ENCODE results near the gene EFCAB11. TPM values are rescaled to one million over a fixed set of nuclear protein-coding genes. Genes with fewer than 3 reads are reported as not detected.

The EFCAB11 gene
- total and polyA plus RNA-seq, 2 donors: 5.6 to 7.6 TPM

GRCh38 chr14:89793367-89793716, 161.2 kb downstream of the EFCAB11 start:
- Histone ChIP-seq H3K36me3 (ENCODE audit: control insufficient read depth in 2 of 2, insufficient read depth in 2 of 2, low read length in 1 of 2) (no peaks in the 10 kb centered on the region), H3K9me3 (ENCODE audit: control insufficient read depth in 2 of 2, insufficient read depth in 1 of 2, low read length in 1 of 2) (no peaks in the 10 kb centered on the region), H3K4me1 (ENCODE audit: control insufficient read depth in 2 of 2, insufficient read depth in 2 of 2, low read length in 2 of 2) (no peaks in the 10 kb centered on the region), H3K27me3 (ENCODE audit: control insufficient read depth in 2 of 2, insufficient read depth in 1 of 2, low read length in 1 of 2) (no peaks in the 10 kb centered on the region), H3K27ac (ENCODE audit: low read depth in 1 of 2, low read length in 1 of 2) (no peak overlapping the region), H3K4me3 (ENCODE audit: low read length in 2 of 2) (no peak overlapping the region)
- no peak for DNase-seq (ENCODE audit: low read depth in 6 of 9, low spot score in 9 of 9)
- 97% methylated on average over 2 of the region's 2 CpGs for WGBS

GRCh38 chr14:89792489-89793366, 161.8 kb downstream of the EFCAB11 start:
- no peak overlapping the region for H3K27ac ChIP-seq (ENCODE audit: low read depth in 1 of 2, low read length in 1 of 2)
- no peaks in the 10 kb centered on the region for H3K36me3 ChIP-seq (ENCODE audit: control insufficient read depth in 2 of 2, insufficient read depth in 2 of 2, low read length in 1 of 2)
- DNase-seq (ENCODE audit: low read depth in 6 of 9, low spot score in 9 of 9): no peak

GRCh38 chr14:89787525-89787924, 167.0 kb downstream of the EFCAB11 start:
- H3K4me3 ChIP-seq (ENCODE audit: low read length in 2 of 2): no peak overlapping the region
- no peak for DNase-seq (ENCODE audit: low read depth in 6 of 9, low spot score in 9 of 9)

More at GRCh38 chr14:89792489-89793366, 161.8 kb downstream of the EFCAB11 start:
- H3K9me3 ChIP-seq (ENCODE audit: control insufficient read depth in 2 of 2, insufficient read depth in 1 of 2, low read length in 1 of 2): no peaks in the 10 kb centered on the region
- no peak overlapping the region for H3K4me3 ChIP-seq (ENCODE audit: low read length in 2 of 2)
- 98% methylated on average over 12 of the region's 12 CpGs for WGBS
- no peaks in the 10 kb centered on the region for H3K27me3 ChIP-seq (ENCODE audit: control insufficient read depth in 2 of 2, insufficient read depth in 1 of 2, low read length in 1 of 2)
- no peaks in the 10 kb centered on the region for H3K4me1 ChIP-seq (ENCODE audit: control insufficient read depth in 2 of 2, insufficient read depth in 2 of 2, low read length in 2 of 2)

GRCh38 chr14:89781046-89781445, 173.5 kb downstream of the EFCAB11 start:
- H3K4me3 ChIP-seq (ENCODE audit: low read length in 2 of 2): no peak overlapping the region
- H3K36me3 ChIP-seq (ENCODE audit: control insufficient read depth in 2 of 2, insufficient read depth in 2 of 2, low read length in 1 of 2): no peaks in the 10 kb centered on the region
- H3K27ac ChIP-seq (ENCODE audit: low read depth in 1 of 2, low read length in 1 of 2): no peak overlapping the region
- H3K27me3 ChIP-seq (ENCODE audit: control insufficient read depth in 2 of 2, insufficient read depth in 1 of 2, low read length in 1 of 2): no peaks in the 10 kb centered on the region
- H3K9me3 ChIP-seq (ENCODE audit: control insufficient read depth in 2 of 2, insufficient read depth in 1 of 2, low read length in 1 of 2): no peaks in the 10 kb centered on the region
- H3K4me1 ChIP-seq (ENCODE audit: control insufficient read depth in 2 of 2, insufficient read depth in 2 of 2, low read length in 2 of 2): no peaks in the 10 kb centered on the region
- 97% methylated on average over 4 of the region's 4 CpGs for WGBS
- no peak for DNase-seq (ENCODE audit: low read depth in 6 of 9, low spot score in 9 of 9)

More at GRCh38 chr14:89787525-89787924, 167.0 kb downstream of the EFCAB11 start:
- WGBS: 97% methylated on average over 4 of the region's 4 CpGs
- no peaks in the 10 kb centered on the region for H3K36me3 ChIP-seq (ENCODE audit: control insufficient read depth in 2 of 2, insufficient read depth in 2 of 2, low read length in 1 of 2)
- H3K4me1 ChIP-seq (ENCODE audit: control insufficient read depth in 2 of 2, insufficient read depth in 2 of 2, low read length in 2 of 2): no peaks in the 10 kb centered on the region
- H3K9me3 ChIP-seq (ENCODE audit: control insufficient read depth in 2 of 2, insufficient read depth in 1 of 2, low read length in 1 of 2): no peaks in the 10 kb centered on the region
- H3K27me3 ChIP-seq (ENCODE audit: control insufficient read depth in 2 of 2, insufficient read depth in 1 of 2, low read length in 1 of 2): no peaks in the 10 kb centered on the region
- no peak overlapping the region for H3K27ac ChIP-seq (ENCODE audit: low read depth in 1 of 2, low read length in 1 of 2)

GRCh38 chr14:89779707-89780106, 174.8 kb downstream of the EFCAB11 start:
- no peak overlapping the region for H3K4me3 ChIP-seq (ENCODE audit: low read length in 2 of 2)
- no peaks in the 10 kb centered on the region for H3K36me3 ChIP-seq (ENCODE audit: control insufficient read depth in 2 of 2, insufficient read depth in 2 of 2, low read length in 1 of 2)
- H3K9me3 ChIP-seq (ENCODE audit: control insufficient read depth in 2 of 2, insufficient read depth in 1 of 2, low read length in 1 of 2): no peaks in the 10 kb centered on the region
- no peak for DNase-seq (ENCODE audit: low read depth in 6 of 9, low spot score in 9 of 9)
- WGBS: 84% methylated on average over 8 of the region's 8 CpGs
- H3K4me1 ChIP-seq (ENCODE audit: control insufficient read depth in 2 of 2, insufficient read depth in 2 of 2, low read length in 2 of 2): peaks cover 0 to 3% of the 10 kb centered on the region in 2 donors
- H3K27me3 ChIP-seq (ENCODE audit: control insufficient read depth in 2 of 2, insufficient read depth in 1 of 2, low read length in 1 of 2): no peaks in the 10 kb centered on the region
- no peak overlapping the region for H3K27ac ChIP-seq (ENCODE audit: low read depth in 1 of 2, low read length in 1 of 2)

GRCh38 chr14:89775946-89776345, 178.6 kb downstream of the EFCAB11 start:
- WGBS: 98% methylated on average over 3 of the region's 3 CpGs
- H3K27me3 ChIP-seq (ENCODE audit: control insufficient read depth in 2 of 2, insufficient read depth in 1 of 2, low read length in 1 of 2): no peaks in the 10 kb centered on the region
- peaks cover 10 to 24% of the 10 kb centered on the region in 2 donors for H3K4me1 ChIP-seq (ENCODE audit: control insufficient read depth in 2 of 2, insufficient read depth in 2 of 2, low read length in 2 of 2)
- H3K9me3 ChIP-seq (ENCODE audit: control insufficient read depth in 2 of 2, insufficient read depth in 1 of 2, low read length in 1 of 2): peaks cover 0 to 4% of the 10 kb centered on the region in 2 donors
- no peaks in the 10 kb centered on the region for H3K36me3 ChIP-seq (ENCODE audit: control insufficient read depth in 2 of 2, insufficient read depth in 2 of 2, low read length in 1 of 2)
- H3K4me3 ChIP-seq (ENCODE audit: low read length in 2 of 2): no peak overlapping the region
- H3K27ac ChIP-seq (ENCODE audit: low read depth in 1 of 2, low read length in 1 of 2): no peak overlapping the region
- DNase-seq (ENCODE audit: low read depth in 6 of 9, low spot score in 9 of 9): no peak

- no peaks in the 10 kb centered on the region for H3K27me3 ChIP-seq (ENCODE audit: control insufficient read depth in 2 of 2, insufficient read depth in 1 of 2, low read length in 1 of 2)
- H3K4me1 ChIP-seq (ENCODE audit: control insufficient read depth in 2 of 2, insufficient read depth in 2 of 2, low read length in 2 of 2): peaks cover 10 to 24% of the 10 kb centered on the region in 2 donors
- H3K4me3 ChIP-seq (ENCODE audit: low read length in 2 of 2): no peak overlapping the region
- DNase-seq (ENCODE audit: low read depth in 6 of 9, low spot score in 9 of 9): no peak
- 97% methylated on average over 7 of the region's 7 CpGs for WGBS
- no peaks in the 10 kb centered on the region for H3K36me3 ChIP-seq (ENCODE audit: control insufficient read depth in 2 of 2, insufficient read depth in 2 of 2, low read length in 1 of 2)
- peaks cover 0 to 4% of the 10 kb centered on the region in 2 donors for H3K9me3 ChIP-seq (ENCODE audit: control insufficient read depth in 2 of 2, insufficient read depth in 1 of 2, low read length in 1 of 2)
- no peak overlapping the region for H3K27ac ChIP-seq (ENCODE audit: low read depth in 1 of 2, low read length in 1 of 2)
These were observed 179.4 kb downstream of the EFCAB11 start for GRCh38 chr14:89775151-89775550.

- Histone ChIP-seq H3K9me3 (ENCODE audit: control insufficient read depth in 2 of 2, insufficient read depth in 1 of 2, low read length in 1 of 2) (peaks cover 0 to 4% of the 10 kb centered on the region in 2 donors), H3K4me3 (ENCODE audit: low read length in 2 of 2) (no peak overlapping the region), H3K36me3 (ENCODE audit: control insufficient read depth in 2 of 2, insufficient read depth in 2 of 2, low read length in 1 of 2) (no peaks in the 10 kb centered on the region), H3K27ac (ENCODE audit: low read depth in 1 of 2, low read length in 1 of 2) (peak overlapping the region; percentile 31 to 69), H3K4me1 (ENCODE audit: control insufficient read depth in 2 of 2, insufficient read depth in 2 of 2, low read length in 2 of 2) (peaks cover 10 to 24% of the 10 kb centered on the region in 2 donors), H3K27me3 (ENCODE audit: control insufficient read depth in 2 of 2, insufficient read depth in 1 of 2, low read length in 1 of 2) (no peaks in the 10 kb centered on the region)
- WGBS: 6% methylated on average over 12 of the region's 12 CpGs
- DNase-seq (ENCODE audit: low read depth in 6 of 9, low spot score in 9 of 9): peak; percentile 30 to 85 (median 52)
These were observed 180.8 kb downstream of the EFCAB11 start for GRCh38 chr14:89773644-89774316.

GRCh38 chr14:89773151-89773550, 181.4 kb downstream of the EFCAB11 start:
- DNase-seq (ENCODE audit: low read depth in 6 of 9, low spot score in 9 of 9): peak; percentile 54 to 87 (median 68)
- 7% methylated on average over 7 of the region's 7 CpGs for WGBS

More at GRCh38 chr14:89773151-89773550, 181.4 kb downstream of the EFCAB11 start:
- Histone ChIP-seq H3K27me3 (ENCODE audit: control insufficient read depth in 2 of 2, insufficient read depth in 1 of 2, low read length in 1 of 2) (no peaks in the 10 kb centered on the region), H3K27ac (ENCODE audit: low read depth in 1 of 2, low read length in 1 of 2) (peak overlapping the region in 1 of 2 donors; percentile 69), H3K9me3 (ENCODE audit: control insufficient read depth in 2 of 2, insufficient read depth in 1 of 2, low read length in 1 of 2) (peaks cover 0 to 4% of the 10 kb centered on the region in 2 donors), H3K36me3 (ENCODE audit: control insufficient read depth in 2 of 2, insufficient read depth in 2 of 2, low read length in 1 of 2) (no peaks in the 10 kb centered on the region), H3K4me3 (ENCODE audit: low read length in 2 of 2) (no peak overlapping the region), H3K4me1 (ENCODE audit: control insufficient read depth in 2 of 2, insufficient read depth in 2 of 2, low read length in 2 of 2) (peaks cover 10 to 24% of the 10 kb centered on the region in 2 donors)

Measured in thymus (tissue), 11 donors.